ENCODE results near the gene KAT6B. TPM values are rescaled to one million over a fixed set of nuclear protein-coding genes. Genes with fewer than 3 reads are reported as not detected.

Gene KAT6B
- total RNA-seq, 1 experiment from 2014 or later = 14.9 TPM

DNA sequence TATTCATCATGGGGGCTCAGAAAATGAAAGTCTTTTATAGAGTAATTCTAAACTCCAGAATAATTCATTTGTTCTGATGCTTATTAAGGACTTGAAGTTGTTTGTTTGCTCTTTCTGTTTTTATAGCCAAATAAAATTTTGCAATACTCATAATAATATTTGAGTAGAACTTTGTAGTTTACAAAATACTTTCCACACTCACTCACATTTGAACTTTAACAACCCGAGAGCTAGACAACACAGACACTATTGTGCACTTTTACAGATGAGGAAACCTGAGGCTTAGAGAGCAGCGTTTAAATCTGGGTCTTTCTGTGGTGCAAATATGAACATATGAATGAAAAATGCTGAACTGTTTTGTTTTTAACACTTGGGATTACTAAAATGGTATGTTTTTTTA, 126.8 kb downstream of the KAT6B start:
- H3K9me3 Mint-ChIP-seq (ENCODE audit: unreplicated experiment) = no peaks in the 10 kb centered on the region
- POLR2A ChIA-PET = no interaction called here
- no TSS peak for BruUV-seq (replicated peaks)
- Histone ChIP-seq H3K36me3 (ENCODE audit: control insufficient read depth, insufficient read depth, low read length) (no peaks in the 10 kb centered on the region), H3K4me3 (ENCODE audit: low read depth, low read length) (no peak overlapping the region), H3K4me1 (peaks cover 12% of the 10 kb centered on the region), H3K9me3 (no peaks in the 10 kb centered on the region), H3K27me3 (replicated peaks; ENCODE audit: control insufficient read depth, insufficient read depth, low read length) (no peaks in the 10 kb centered on the region)
- H3K4me3 Mint-ChIP-seq (ENCODE audit: unreplicated experiment) = no peak overlapping the region
- H3K27ac Mint-ChIP-seq (ENCODE audit: unreplicated experiment) = no peak overlapping the region
- CTCF ChIA-PET = no interaction called here
- no peak for TF ChIP-seq CTCF (IDR thresholded peaks at IDR 0.05; ENCODE audit: insufficient read depth in 1 of 2, low read depth in 1 of 2, low read length in 1 of 2, severe bottlenecking in 1 of 2, unreplicated experiment in 1 of 2)
- H3K27me3 Mint-ChIP-seq (ENCODE audit: insufficient read depth, unreplicated experiment) = no peaks in the 10 kb centered on the region
- no peak for DNase-seq
- intact Hi-C loops (cut with micrococcal nuclease; ENCODE audit: unreplicated experiment) = no loop called here
- no peaks in the 10 kb centered on the region for H3K36me3 Mint-ChIP-seq (ENCODE audit: insufficient read depth, unreplicated experiment)
- H3K4me1 Mint-ChIP-seq (ENCODE audit: low read depth, unreplicated experiment) = no peaks in the 10 kb centered on the region

DNA sequence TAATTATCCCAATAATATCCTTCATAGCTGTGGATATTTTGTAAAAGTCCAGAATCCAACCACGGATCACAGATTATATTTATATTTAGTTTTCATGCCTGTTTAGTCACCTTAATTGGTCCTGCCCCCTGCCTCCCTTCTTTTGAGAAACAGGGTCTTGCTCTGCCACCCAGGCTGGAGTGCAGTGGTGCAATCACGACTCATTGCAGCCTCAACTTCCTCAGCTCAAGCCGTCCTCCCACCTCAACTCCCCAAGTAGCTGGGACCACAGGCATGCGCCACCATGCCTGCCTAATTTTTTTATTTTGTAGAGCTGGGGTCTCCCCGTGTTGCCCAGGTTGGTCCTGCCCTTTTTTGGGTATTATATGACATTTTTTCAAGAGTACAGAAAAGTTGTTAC, 129.4 kb downstream of the KAT6B start:
- Mint-ChIP-seq H3K9me3 (ENCODE audit: unreplicated experiment) (no peaks in the 10 kb centered on the region), H3K4me1 (ENCODE audit: low read depth, unreplicated experiment) (no peaks in the 10 kb centered on the region)

GRCh38 chr10:74956555-74957111, 130.2 kb downstream of the KAT6B start:
- no peaks in the 10 kb centered on the region for H3K36me3 Mint-ChIP-seq (ENCODE audit: insufficient read depth, unreplicated experiment)
- no TSS peak for BruUV-seq (replicated peaks)
- Histone ChIP-seq H3K9me3 (no peaks in the 10 kb centered on the region), H3K27me3 (replicated peaks; ENCODE audit: control insufficient read depth, insufficient read depth, low read length) (no peaks in the 10 kb centered on the region), H3K4me3 (ENCODE audit: low read depth, low read length) (no peak overlapping the region), H3K36me3 (ENCODE audit: control insufficient read depth, insufficient read depth, low read length) (no peaks in the 10 kb centered on the region), H3K4me1 (peaks cover 5% of the 10 kb centered on the region; the same call in 1 of the 2 replicates)
- H3K27me3 Mint-ChIP-seq (ENCODE audit: insufficient read depth, unreplicated experiment) = no peaks in the 10 kb centered on the region
- H3K9me3 Mint-ChIP-seq (ENCODE audit: unreplicated experiment) = no peaks in the 10 kb centered on the region
- TF ChIP-seq CTCF (IDR thresholded peaks at IDR 0.05; ENCODE audit: insufficient read depth in 1 of 2, low read depth in 1 of 2, low read length in 1 of 2, severe bottlenecking in 1 of 2, unreplicated experiment in 1 of 2) = no peak
- ChIA-PET CTCF (no interaction called here), POLR2A (no interaction called here)
- no peak overlapping the region for H3K27ac Mint-ChIP-seq (ENCODE audit: unreplicated experiment)
- H3K4me1 Mint-ChIP-seq (ENCODE audit: low read depth, unreplicated experiment) = no peaks in the 10 kb centered on the region
- DNase-seq = no peak
- intact Hi-C loops (cut with micrococcal nuclease; ENCODE audit: unreplicated experiment) = no loop called here
- H3K4me3 Mint-ChIP-seq (ENCODE audit: unreplicated experiment) = no peak overlapping the region

More for the DNA sequence above, 129.4 kb downstream of the KAT6B start:
- H3K27ac Mint-ChIP-seq (ENCODE audit: unreplicated experiment) = no peak overlapping the region
- Histone ChIP-seq H3K4me3 (ENCODE audit: low read depth, low read length) (no peak overlapping the region), H3K27me3 (replicated peaks; ENCODE audit: control insufficient read depth, insufficient read depth, low read length) (no peaks in the 10 kb centered on the region), H3K36me3 (ENCODE audit: control insufficient read depth, insufficient read depth, low read length) (no peaks in the 10 kb centered on the region), H3K9me3 (no peaks in the 10 kb centered on the region), H3K4me1 (peaks cover 5% of the 10 kb centered on the region; the same call in 1 of the 2 replicates)
- no peak overlapping the region for H3K4me3 Mint-ChIP-seq (ENCODE audit: unreplicated experiment)
- no peaks in the 10 kb centered on the region for H3K36me3 Mint-ChIP-seq (ENCODE audit: insufficient read depth, unreplicated experiment)
- no TSS peak for BruUV-seq (replicated peaks)
- DNase-seq = no peak
- ChIA-PET CTCF (no interaction called here), POLR2A (no interaction called here)
- no peaks in the 10 kb centered on the region for H3K27me3 Mint-ChIP-seq (ENCODE audit: insufficient read depth, unreplicated experiment)
- intact Hi-C loops (cut with micrococcal nuclease; ENCODE audit: unreplicated experiment) = no loop called here
- TF ChIP-seq CTCF (IDR thresholded peaks at IDR 0.05; ENCODE audit: insufficient read depth in 1 of 2, low read depth in 1 of 2, low read length in 1 of 2, severe bottlenecking in 1 of 2, unreplicated experiment in 1 of 2) = no peak
